Endodermal cell (in vitro differentiated cells): Measurements from ENCODE around the gene NPHP4. TPM values are rescaled to one million over a fixed set of nuclear protein-coding genes. Genes with fewer than 3 reads are reported as not detected.

Source experiments
- DNase-seq: peaks from one replicate; pipeline ENCODE4 v3.0.0-alpha.2; 2017
- H3K27ac ChIP-seq: 2 replicates; pipeline ENCODE4 v1.5.1; 2013; ENCODE audit warnings: mild to moderate bottlenecking, low read depth, low read length, moderate library complexity
- H3K27me3 ChIP-seq: 2 replicates; pipeline ENCODE4 v1.6.1; 2013; ENCODE audit warnings: mild to moderate bottlenecking, low read length, moderate library complexity; ENCODE audit not compliant: insufficient read depth, control insufficient read depth, poor library complexity, severe bottlenecking
- H3K36me3 ChIP-seq: 2 replicates; pipeline ENCODE4 v1.7.0; 2013; ENCODE audit warnings: mild to moderate bottlenecking, low read length, moderate library complexity; ENCODE audit not compliant: control insufficient read depth, insufficient read depth
- H3K4me1 ChIP-seq: one replicate; pipeline ENCODE4 v1.7.0; 2013; ENCODE audit warnings: low read length; ENCODE audit not compliant: control insufficient read depth, insufficient read depth
- H3K4me3 ChIP-seq: 2 replicates; pipeline ENCODE4 v1.5.1; 2013; ENCODE audit warnings: mild to moderate bottlenecking, low read length, moderate library complexity
- H3K9ac ChIP-seq: 2 replicates; pipeline ENCODE4 v1.6.1; 2013; ENCODE audit warnings: mild to moderate bottlenecking, low read length, moderate library complexity; ENCODE audit not compliant: poor library complexity, severe bottlenecking; ENCODE audit errors: extremely low read depth
- H3K9me3 ChIP-seq: 2 replicates; pipeline ENCODE4 v1.6.1; 2013; ENCODE audit warnings: mild to moderate bottlenecking, low read length, moderate library complexity; ENCODE audit not compliant: control insufficient read depth
- H3K27ac Mint-ChIP-seq: 2 replicates; pipeline ENCODE4 v1.8.0; 2020; ENCODE audit warnings: mixed read lengths
- H3K27me3 Mint-ChIP-seq: 2 replicates; pipeline ENCODE4 v1.8.0; 2021; ENCODE audit warnings: mild to moderate bottlenecking, mixed read lengths; ENCODE audit not compliant: insufficient read depth
- H3K36me3 Mint-ChIP-seq: 2 replicates; pipeline ENCODE4 v1.8.0; 2020; ENCODE audit warnings: low read depth, mixed read lengths
- H3K4me1 Mint-ChIP-seq: 2 replicates; pipeline ENCODE4 v1.8.0; 2020; ENCODE audit warnings: mixed read lengths
- H3K4me3 Mint-ChIP-seq: 2 replicates; pipeline ENCODE4 v1.8.0; 2020; ENCODE audit warnings: mild to moderate bottlenecking, moderate library complexity, mixed read lengths
- H3K9me3 Mint-ChIP-seq: 2 replicates; pipeline ENCODE4 v1.8.0; 2020; ENCODE audit warnings: mild to moderate bottlenecking, mixed read lengths
- WGBS, 2 experiments: methylation state at CpG; one replicate each; pipeline versions ENCODE4 v1.1.5 to v1.1.7; 2013; ENCODE audit warnings: missing lambda C conversion rate in 2 of 2, mixed read lengths in 1 of 2; ENCODE audit not compliant: insufficient coverage in 1 of 2, insufficient read length in 1 of 2; 5-methylcytosine and 5-hydroxymethylcytosine counted together
- total RNA-seq, 2 donors: library from RNA; stranded (reverse); fragmentation: NEBNext Ultra II Directional in 1 of 2; extraction: Animal tissue kit (Norgen Biotek cat#: 25700) in 1 of 2; gene quantifications; 2 replicates in 1 of 2; 3 replicates in 1 of 2; pipeline ENCODE4 v1.2.1, GENCODE V29; 2021
- TF ChIP-seq, protein P1 (sequence below): fragments of 200-600 bp; sonication (generic); conservative IDR thresholded peaks from 2 replicates; pipeline ENCODE4 v1.5.0; 2021; ENCODE audit warnings: antibody characterized with exemption, mild to moderate bottlenecking

Gene NPHP4
- total RNA-seq, 2 donors from 2014 or later: 19.1 to 25.4 TPM

DNA sequence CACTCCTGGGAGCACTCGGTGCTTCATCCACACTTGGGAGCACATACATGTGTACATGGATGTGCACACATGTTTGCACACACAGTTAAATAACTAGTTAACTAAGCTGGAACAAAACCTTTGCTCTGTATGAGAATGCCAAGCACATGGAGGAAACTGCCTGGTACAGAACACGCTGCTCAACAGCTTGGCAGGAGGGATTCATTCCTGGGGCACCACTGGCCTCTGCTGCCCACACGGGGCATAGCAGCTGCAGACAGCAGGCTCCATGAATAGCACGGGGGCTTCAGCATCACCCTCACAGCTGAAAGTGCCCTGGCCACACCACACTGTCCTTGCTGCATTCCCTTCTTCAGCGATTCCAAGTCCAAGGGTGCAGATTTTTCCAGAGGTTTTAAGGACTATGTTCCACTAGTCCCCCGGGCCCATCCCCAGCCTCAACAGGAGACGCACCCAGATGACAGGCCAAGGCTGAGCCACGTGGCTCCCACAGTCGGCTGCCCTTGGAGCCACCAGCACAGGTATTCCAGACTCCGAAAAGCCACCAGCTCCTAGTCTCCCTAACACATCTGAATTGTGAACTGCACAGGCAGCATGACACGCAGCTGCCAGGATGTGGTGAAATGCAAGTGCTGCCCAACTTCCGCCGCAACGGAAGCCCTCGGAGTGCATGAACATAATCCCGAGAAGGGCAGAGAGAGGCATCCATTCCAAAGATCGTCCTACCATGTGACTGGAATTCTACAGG lies 16.9 kb downstream of the NPHP4 start:
- Histone ChIP-seq H3K4me1 (no peaks in the 10 kb centered on the region), H3K9ac (no peak overlapping the region), H3K27ac (no peak overlapping the region), H3K9me3 (no peaks in the 10 kb centered on the region), H3K27me3 (no peaks in the 10 kb centered on the region), H3K4me3 (no peak overlapping the region), H3K36me3 (no peaks in the 10 kb centered on the region)
- 76 to 81% methylated on average over 16 to 17 of the region's 17 CpGs for whole genome bisulfite sequencing, 2 experiments
- H3K9me3 Mint-ChIP-seq: peaks cover 8% of the 10 kb centered on the region
- H3K36me3 Mint-ChIP-seq: peaks cover 33% of the 10 kb centered on the region
- peaks cover 15% of the 10 kb centered on the region for H3K4me1 Mint-ChIP-seq
- no peak overlapping the region for H3K27ac Mint-ChIP-seq
- peak; percentile 86 for DNase-seq
- no peaks in the 10 kb centered on the region for H3K27me3 Mint-ChIP-seq
- no peak overlapping the region for H3K4me3 Mint-ChIP-seq
- TF ChIP-seq, protein P1, sequence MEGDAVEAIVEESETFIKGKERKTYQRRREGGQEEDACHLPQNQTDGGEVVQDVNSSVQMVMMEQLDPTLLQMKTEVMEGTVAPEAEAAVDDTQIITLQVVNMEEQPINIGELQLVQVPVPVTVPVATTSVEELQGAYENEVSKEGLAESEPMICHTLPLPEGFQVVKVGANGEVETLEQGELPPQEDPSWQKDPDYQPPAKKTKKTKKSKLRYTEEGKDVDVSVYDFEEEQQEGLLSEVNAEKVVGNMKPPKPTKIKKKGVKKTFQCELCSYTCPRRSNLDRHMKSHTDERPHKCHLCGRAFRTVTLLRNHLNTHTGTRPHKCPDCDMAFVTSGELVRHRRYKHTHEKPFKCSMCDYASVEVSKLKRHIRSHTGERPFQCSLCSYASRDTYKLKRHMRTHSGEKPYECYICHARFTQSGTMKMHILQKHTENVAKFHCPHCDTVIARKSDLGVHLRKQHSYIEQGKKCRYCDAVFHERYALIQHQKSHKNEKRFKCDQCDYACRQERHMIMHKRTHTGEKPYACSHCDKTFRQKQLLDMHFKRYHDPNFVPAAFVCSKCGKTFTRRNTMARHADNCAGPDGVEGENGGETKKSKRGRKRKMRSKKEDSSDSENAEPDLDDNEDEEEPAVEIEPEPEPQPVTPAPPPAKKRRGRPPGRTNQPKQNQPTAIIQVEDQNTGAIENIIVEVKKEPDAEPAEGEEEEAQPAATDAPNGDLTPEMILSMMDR: peak; percentile 82

DNA sequence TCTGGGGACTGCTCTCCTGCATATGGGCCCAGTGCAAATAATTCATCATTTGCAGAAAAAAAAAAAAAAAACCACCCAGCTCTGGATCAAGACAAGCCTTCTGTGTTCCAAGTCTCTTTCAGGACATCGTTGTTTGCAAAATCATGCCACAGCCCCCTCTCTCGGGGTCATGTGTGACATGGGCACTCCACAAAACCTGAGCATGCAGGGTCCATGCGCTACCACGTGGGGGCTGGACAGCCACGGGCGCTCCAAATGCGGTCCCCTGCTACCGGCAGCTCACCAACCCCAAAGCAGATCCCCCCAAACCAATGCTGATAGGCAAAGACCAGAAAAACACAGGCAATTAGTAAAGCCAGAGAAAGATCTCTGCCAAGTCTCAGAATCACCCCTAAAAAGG lies 17.6 kb downstream of the NPHP4 start:
- H3K4me1 ChIP-seq: no peaks in the 10 kb centered on the region
- H3K27ac ChIP-seq: no peak overlapping the region
- no peak overlapping the region for H3K9ac ChIP-seq
- no peaks in the 10 kb centered on the region for H3K9me3 ChIP-seq
- H3K9me3 Mint-ChIP-seq: peaks cover 8% of the 10 kb centered on the region
- H3K27me3 ChIP-seq: no peaks in the 10 kb centered on the region
- H3K4me1 Mint-ChIP-seq: peaks cover 13% of the 10 kb centered on the region
- no peak overlapping the region for H3K4me3 ChIP-seq
- H3K27ac Mint-ChIP-seq: no peak overlapping the region
- no peaks in the 10 kb centered on the region for H3K36me3 ChIP-seq
- DNase-seq: no peak
- peaks cover 33% of the 10 kb centered on the region for H3K36me3 Mint-ChIP-seq
- TF ChIP-seq, protein P1: no peak
- no peak overlapping the region for H3K4me3 Mint-ChIP-seq
- no peaks in the 10 kb centered on the region for H3K27me3 Mint-ChIP-seq
- WGBS, 2 experiments: 88 to 100% methylated on average over 1 to 8 of the region's 8 CpGs

DNA sequence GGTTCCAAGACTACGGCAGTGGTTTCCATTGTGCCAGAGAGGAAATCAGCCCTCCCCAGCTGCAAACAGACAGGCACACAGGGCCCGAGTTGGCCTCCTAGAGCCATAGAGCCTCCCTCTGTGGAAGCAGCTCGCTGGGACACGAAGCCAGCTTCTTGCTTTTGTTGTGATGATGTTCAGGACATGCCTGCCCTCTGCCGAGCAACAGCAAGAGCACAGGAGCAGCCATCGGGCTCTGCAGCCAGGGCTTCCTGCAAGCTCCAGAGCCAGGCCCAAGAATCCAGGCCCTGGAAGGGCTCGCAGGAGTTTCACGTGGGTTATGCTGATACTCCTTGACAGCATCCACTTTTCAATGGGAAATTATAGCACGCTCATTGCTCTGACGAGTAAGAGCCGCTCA lies 18.5 kb downstream of the NPHP4 start:
- no peak for DNase-seq
- Histone ChIP-seq H3K27ac (no peak overlapping the region), H3K4me3 (no peak overlapping the region), H3K9ac (no peak overlapping the region), H3K27me3 (no peaks in the 10 kb centered on the region), H3K4me1 (no peaks in the 10 kb centered on the region), H3K9me3 (no peaks in the 10 kb centered on the region), H3K36me3 (no peaks in the 10 kb centered on the region)
- Mint-ChIP-seq H3K9me3 (peaks cover 8% of the 10 kb centered on the region), H3K4me3 (no peak overlapping the region), H3K27ac (no peak overlapping the region), H3K4me1 (peaks cover 13% of the 10 kb centered on the region), H3K36me3 (peaks cover 37% of the 10 kb centered on the region), H3K27me3 (no peaks in the 10 kb centered on the region)
- TF ChIP-seq, protein P1: no peak
- WGBS, 2 experiments: 82 to 85% methylated on average over 9 to 11 of the region's 11 CpGs
